ENCODE measurements around the gene RPL36. TPM values are rescaled to one million over a fixed set of nuclear protein-coding genes. Genes with fewer than 3 reads are reported as not detected.
A peak's percentile ranks its signal among the peaks of the same experiment; 100 is the strongest.

The RPL36 gene
- total and polyA plus RNA-seq, 2 experiments from 2014 or later: 895 to 3,204 TPM

- ATAC-seq (peak; percentile 93), DNase-seq (ENCODE audit: low spot score) (peak; percentile 99)
- H4K20me1 ChIP-seq (replicated peaks; ENCODE audit: insufficient read depth): peaks cover 24% of the 10 kb centered on the region
- peak; percentile 97 for TF ChIP-seq CREB1 (CRISPR knock-in tag; IDR thresholded peaks at IDR 0.05; ENCODE audit: low read depth)
- no peak; the same call in 1 of the 2 replicates for TF ChIP-seq NANOG (IDR thresholded peaks at IDR 0.05; ENCODE audit: borderline replicate concordance)
- peak; percentile 90 for TF ChIP-seq POLR2AphosphoS5 (IDR thresholded peaks at IDR 0.05; ENCODE audit: low read depth)
- no peak for TF ChIP-seq ZNF462 (CRISPR knock-in tag; IDR thresholded peaks at IDR 0.05)
- TF ChIP-seq ETS1 (IDR thresholded peaks at IDR 0.05): peak; percentile 87
- TF ChIP-seq, protein P1, sequence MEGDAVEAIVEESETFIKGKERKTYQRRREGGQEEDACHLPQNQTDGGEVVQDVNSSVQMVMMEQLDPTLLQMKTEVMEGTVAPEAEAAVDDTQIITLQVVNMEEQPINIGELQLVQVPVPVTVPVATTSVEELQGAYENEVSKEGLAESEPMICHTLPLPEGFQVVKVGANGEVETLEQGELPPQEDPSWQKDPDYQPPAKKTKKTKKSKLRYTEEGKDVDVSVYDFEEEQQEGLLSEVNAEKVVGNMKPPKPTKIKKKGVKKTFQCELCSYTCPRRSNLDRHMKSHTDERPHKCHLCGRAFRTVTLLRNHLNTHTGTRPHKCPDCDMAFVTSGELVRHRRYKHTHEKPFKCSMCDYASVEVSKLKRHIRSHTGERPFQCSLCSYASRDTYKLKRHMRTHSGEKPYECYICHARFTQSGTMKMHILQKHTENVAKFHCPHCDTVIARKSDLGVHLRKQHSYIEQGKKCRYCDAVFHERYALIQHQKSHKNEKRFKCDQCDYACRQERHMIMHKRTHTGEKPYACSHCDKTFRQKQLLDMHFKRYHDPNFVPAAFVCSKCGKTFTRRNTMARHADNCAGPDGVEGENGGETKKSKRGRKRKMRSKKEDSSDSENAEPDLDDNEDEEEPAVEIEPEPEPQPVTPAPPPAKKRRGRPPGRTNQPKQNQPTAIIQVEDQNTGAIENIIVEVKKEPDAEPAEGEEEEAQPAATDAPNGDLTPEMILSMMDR (conservative IDR thresholded peaks at IDR 0.05; ENCODE audit: low read depth in 2 of 2): peak; percentile 66 to 91
- TF ChIP-seq EZH2phosphoT487 (IDR thresholded peaks at IDR 0.05; ENCODE audit: unreplicated experiment): no peak
- H3K4me3 Mint-ChIP-seq: peak within 1 kb of the TSS; percentile 98
- H3F3A ChIP-seq (replicated peaks; ENCODE audit: low read depth): 0 out of 2 replicates have a peak, but pooled peaks cover 5% of the 10 kb centered on the region
- H2AFZ ChIP-seq: peak within 1 kb of the TSS; percentile 75; the same call in 1 of the 2 replicates
- H3K9me3 Mint-ChIP-seq: no peaks in the 10 kb centered on the region
- peak within 1 kb of the TSS; percentile 99 for H3K4me2 ChIP-seq
- H3K4me3 ChIP-seq: peak within 1 kb of the TSS; percentile 88
- H3K4me1 Mint-ChIP-seq: peaks cover 15% of the 10 kb centered on the region
- H3K4me1 ChIP-seq (ENCODE audit: insufficient read depth): peaks cover 8% of the 10 kb centered on the region
- peaks cover 22% of the 10 kb centered on the region for H3K27me3 Mint-ChIP-seq (ENCODE audit: insufficient read depth, low read depth, poor library complexity)
- H3K27me3 ChIP-seq (ENCODE audit: insufficient read depth): no peaks in the 10 kb centered on the region
- peak within 1 kb of the TSS; percentile 98 for H3K27ac ChIP-seq (ENCODE audit: low read depth)
- peak within 1 kb of the TSS; percentile 99 for H3K27ac Mint-ChIP-seq
- peaks cover 32% of the 10 kb centered on the region for H3K36me3 Mint-ChIP-seq (ENCODE audit: low read depth)
- H3K36me3 ChIP-seq (ENCODE audit: insufficient read depth): peaks cover 4% of the 10 kb centered on the region; the same call in 1 of the 2 replicates
- H3K9me2 ChIP-seq (ENCODE audit: insufficient read depth): no peaks in the 10 kb centered on the region
- peaks cover 45% of the 10 kb centered on the region for H3K79me2 ChIP-seq (replicated peaks; ENCODE audit: insufficient read depth)
Observed at GRCh38 chr19:5719961-5720790, 30.1 kb downstream of the RPL36 start, which contains the start of the genes CATSPERD and LONP1. TSS of gene CATSPERD (plus strand) at chr19:5720637. CDS start at chr19:5720738, 101 bp downstream. TSS of gene LONP1 (minus strand) at chr19:5720146. CDS start at chr19:5720132, 14 bp downstream.
